A673 (cell line): ENCODE data around the gene IGFALS. TPM values are rescaled to one million over a fixed set of nuclear protein-coding genes. Genes with fewer than 3 reads are reported as not detected.

ENCODE experiments used
- BruUV-seq: library from RNA; stranded (reverse); fragments of 400-500 nt; replicated peaks from 2 replicates; lab custom pipeline; 2021; lab: Mats Ljungman, UMichigan
- CTCF ChIA-PET: fragments of 300-600 bp; sonication (Branson Sonifier 250); formaldehyde crosslinking; loops from one replicate; lab custom pipeline; 2022; ENCODE audit warnings: antibody characterized with exemption; lab: Charles Lee
- POLR2A ChIA-PET: fragments of 300-600 bp; sonication (Branson Sonifier 250); formaldehyde crosslinking; loops from one replicate; lab custom pipeline; 2022; ENCODE audit warnings: antibody characterized with exemption; ENCODE audit not compliant: low non-redundant PET; lab: Charles Lee
- DNase-seq: peaks from one replicate; pipeline ENCODE4 v3.0.0-alpha.2; 2015; ENCODE audit warnings: low spot score
- H3K27ac ChIP-seq: fragments of 200-600 bp; sonication (generic); 2 replicates; pipeline ENCODE4 v1.5.1; 2016; ENCODE audit warnings: mixed run types, low read depth, mild to moderate bottlenecking, mixed read lengths, antibody characterized with exemption, low read length; ENCODE audit not compliant: poor library complexity, severe bottlenecking
- H3K27me3 ChIP-seq: fragments of 200-600 bp; sonication (generic); replicated peaks from 2 replicates; pipeline ENCODE4 v1.6.1; 2017; ENCODE audit warnings: mixed run types, low read depth, mild to moderate bottlenecking, mixed read lengths, antibody characterized with exemption, low read length; ENCODE audit not compliant: insufficient read depth, poor library complexity
- H3K36me3 ChIP-seq: fragments of 200-600 bp; sonication (generic); 2 replicates; pipeline ENCODE4 v1.6.1; 2016; ENCODE audit warnings: mixed run types, mild to moderate bottlenecking, mixed read lengths, antibody characterized with exemption, low read length; ENCODE audit not compliant: insufficient read depth, poor library complexity, severe bottlenecking
- H3K4me1 ChIP-seq: fragments of 200-600 bp; sonication (generic); 2 replicates; pipeline ENCODE4 v1.6.1; 2017; ENCODE audit warnings: mixed run types, mild to moderate bottlenecking, mixed read lengths, antibody characterized with exemption, low read length; ENCODE audit not compliant: insufficient read depth, poor library complexity, severe bottlenecking
- H3K4me3 ChIP-seq: fragments of 200-600 bp; sonication (generic); 2 replicates; pipeline ENCODE4 v1.5.1; 2016; ENCODE audit warnings: low read depth, mixed run types, mild to moderate bottlenecking, mixed read lengths, low read length; ENCODE audit not compliant: poor library complexity, severe bottlenecking
- H3K9me3 ChIP-seq: fragments of 200-600 bp; sonication (generic); 2 replicates; pipeline ENCODE4 v1.6.1; 2016; ENCODE audit warnings: mixed run types, low read depth, mild to moderate bottlenecking, mixed read lengths, antibody characterized with exemption, low read length; ENCODE audit not compliant: poor library complexity, severe bottlenecking
- EZH2 ChIP-seq: fragments of 200-600 bp; sonication (generic); IDR thresholded peaks from 2 replicates; pipeline ENCODE4 v1.6.1; 2017; ENCODE audit warnings: borderline replicate concordance, low read depth, mild to moderate bottlenecking, mixed read lengths, antibody characterized with exemption, low read length; ENCODE audit not compliant: poor library complexity, severe bottlenecking
- intact Hi-C: fragments of 100-400 bp; cut with micrococcal nuclease; formaldehyde crosslinking; loops from one replicate; pipeline ENCODE4 v1.10.0; 2022; ENCODE audit not compliant: unreplicated experiment
- total RNA-seq: library from RNA; stranded (reverse); gene quantifications from 2 replicates; pipeline ENCODE4 v1.2.3, GENCODE V29; 2021
- TF ChIP-seq, protein P1 (sequence below): fragments of 300-800, 200-600 bp; sonication (generic); conservative IDR thresholded peaks from 2 replicates; pipeline ENCODE4 v1.5.1; 2017; ENCODE audit warnings: low read depth, mild to moderate bottlenecking, antibody characterized with exemption, low read length, moderate library complexity, mixed read lengths

The IGFALS gene
- total RNA-seq, 1 experiment from 2014 or later, result not detected

DNA sequence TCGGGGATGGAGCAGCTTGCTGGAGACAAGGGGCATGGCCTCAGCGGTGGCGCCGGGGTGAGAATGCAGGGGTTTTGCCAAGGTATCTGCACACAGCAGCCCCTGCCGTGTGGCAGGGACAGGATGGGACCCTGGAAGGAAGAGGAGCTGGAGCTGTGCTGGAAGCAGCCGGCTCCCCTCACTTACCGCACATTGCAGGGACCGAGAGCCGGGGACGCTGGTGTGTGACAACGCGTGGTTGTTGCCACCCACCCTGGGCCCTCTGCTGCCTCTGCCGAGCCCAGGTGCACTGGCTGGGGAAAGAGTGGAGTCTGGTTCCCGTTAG, 7.7 kb downstream of the IGFALS start:
- Histone ChIP-seq H3K27me3 (no peaks in the 10 kb centered on the region), H3K36me3 (peaks cover 18% of the 10 kb centered on the region), H3K27ac (no peak overlapping the region), H3K9me3 (no peaks in the 10 kb centered on the region), H3K4me3 (no peak overlapping the region), H3K4me1 (no peaks in the 10 kb centered on the region)
- ChIA-PET POLR2A (no interaction called here), CTCF (no interaction called here)
- BruUV-seq, result no TSS peak
- DNase-seq, result no peak
- intact Hi-C loops, result no loop called here
- TF ChIP-seq, protein P1, sequence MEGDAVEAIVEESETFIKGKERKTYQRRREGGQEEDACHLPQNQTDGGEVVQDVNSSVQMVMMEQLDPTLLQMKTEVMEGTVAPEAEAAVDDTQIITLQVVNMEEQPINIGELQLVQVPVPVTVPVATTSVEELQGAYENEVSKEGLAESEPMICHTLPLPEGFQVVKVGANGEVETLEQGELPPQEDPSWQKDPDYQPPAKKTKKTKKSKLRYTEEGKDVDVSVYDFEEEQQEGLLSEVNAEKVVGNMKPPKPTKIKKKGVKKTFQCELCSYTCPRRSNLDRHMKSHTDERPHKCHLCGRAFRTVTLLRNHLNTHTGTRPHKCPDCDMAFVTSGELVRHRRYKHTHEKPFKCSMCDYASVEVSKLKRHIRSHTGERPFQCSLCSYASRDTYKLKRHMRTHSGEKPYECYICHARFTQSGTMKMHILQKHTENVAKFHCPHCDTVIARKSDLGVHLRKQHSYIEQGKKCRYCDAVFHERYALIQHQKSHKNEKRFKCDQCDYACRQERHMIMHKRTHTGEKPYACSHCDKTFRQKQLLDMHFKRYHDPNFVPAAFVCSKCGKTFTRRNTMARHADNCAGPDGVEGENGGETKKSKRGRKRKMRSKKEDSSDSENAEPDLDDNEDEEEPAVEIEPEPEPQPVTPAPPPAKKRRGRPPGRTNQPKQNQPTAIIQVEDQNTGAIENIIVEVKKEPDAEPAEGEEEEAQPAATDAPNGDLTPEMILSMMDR, result no peak
- TF ChIP-seq EZH2, result no peak

DNA sequence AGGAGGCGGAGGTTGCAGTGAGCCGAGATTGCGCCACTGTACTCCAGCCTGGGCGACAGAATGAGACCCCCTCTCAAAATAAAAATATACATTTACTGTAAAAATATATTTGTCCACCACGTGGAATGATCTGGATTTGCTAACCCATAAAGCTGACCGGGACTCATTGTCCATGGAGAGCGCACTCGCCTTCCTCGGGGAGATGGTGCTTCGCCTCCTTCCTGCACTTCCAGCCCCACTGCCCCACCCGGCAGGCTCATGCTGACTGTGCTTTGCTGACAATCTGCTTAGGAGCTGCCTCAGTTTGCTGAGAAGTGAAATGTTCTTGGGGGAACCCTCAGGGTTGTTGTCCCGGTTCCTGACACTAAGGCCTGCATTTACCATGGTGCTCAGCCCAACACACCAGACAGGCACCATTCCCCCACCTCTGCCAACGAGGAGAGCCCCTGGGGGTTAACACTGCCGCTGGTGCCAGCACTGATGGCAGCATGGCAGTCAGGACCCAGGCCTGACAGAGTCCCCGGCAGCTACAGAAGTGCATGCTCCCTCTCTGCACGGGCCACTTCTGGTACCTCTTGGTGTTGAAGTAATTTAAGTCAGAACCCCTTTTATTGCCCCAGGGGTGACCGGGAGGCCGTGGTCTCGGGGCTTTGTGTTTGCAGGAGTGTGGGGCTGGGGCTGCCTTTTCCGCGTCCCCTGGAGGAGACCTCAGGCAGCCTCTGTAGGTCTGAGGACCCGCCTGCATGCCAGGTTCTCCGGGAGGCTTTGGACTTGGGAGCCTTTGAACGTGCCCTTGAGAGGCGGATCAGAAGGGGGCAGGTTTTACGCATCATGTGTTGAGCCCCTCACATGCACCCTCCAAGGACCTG, 8.3 kb downstream of the IGFALS start:
- intact Hi-C loops, result no loop called here
- no peak for DNase-seq
- no peak overlapping the region for H3K4me3 ChIP-seq
- peaks cover 18% of the 10 kb centered on the region for H3K36me3 ChIP-seq
- H3K4me1 ChIP-seq, result no peaks in the 10 kb centered on the region
- ChIA-PET CTCF (no interaction called here), POLR2A (no interaction called here)
- no peaks in the 10 kb centered on the region for H3K27me3 ChIP-seq
- no peak overlapping the region for H3K27ac ChIP-seq
- BruUV-seq, result no TSS peak
- TF ChIP-seq, protein P1, result no peak
- no peak for TF ChIP-seq EZH2
- no peaks in the 10 kb centered on the region for H3K9me3 ChIP-seq

DNA sequence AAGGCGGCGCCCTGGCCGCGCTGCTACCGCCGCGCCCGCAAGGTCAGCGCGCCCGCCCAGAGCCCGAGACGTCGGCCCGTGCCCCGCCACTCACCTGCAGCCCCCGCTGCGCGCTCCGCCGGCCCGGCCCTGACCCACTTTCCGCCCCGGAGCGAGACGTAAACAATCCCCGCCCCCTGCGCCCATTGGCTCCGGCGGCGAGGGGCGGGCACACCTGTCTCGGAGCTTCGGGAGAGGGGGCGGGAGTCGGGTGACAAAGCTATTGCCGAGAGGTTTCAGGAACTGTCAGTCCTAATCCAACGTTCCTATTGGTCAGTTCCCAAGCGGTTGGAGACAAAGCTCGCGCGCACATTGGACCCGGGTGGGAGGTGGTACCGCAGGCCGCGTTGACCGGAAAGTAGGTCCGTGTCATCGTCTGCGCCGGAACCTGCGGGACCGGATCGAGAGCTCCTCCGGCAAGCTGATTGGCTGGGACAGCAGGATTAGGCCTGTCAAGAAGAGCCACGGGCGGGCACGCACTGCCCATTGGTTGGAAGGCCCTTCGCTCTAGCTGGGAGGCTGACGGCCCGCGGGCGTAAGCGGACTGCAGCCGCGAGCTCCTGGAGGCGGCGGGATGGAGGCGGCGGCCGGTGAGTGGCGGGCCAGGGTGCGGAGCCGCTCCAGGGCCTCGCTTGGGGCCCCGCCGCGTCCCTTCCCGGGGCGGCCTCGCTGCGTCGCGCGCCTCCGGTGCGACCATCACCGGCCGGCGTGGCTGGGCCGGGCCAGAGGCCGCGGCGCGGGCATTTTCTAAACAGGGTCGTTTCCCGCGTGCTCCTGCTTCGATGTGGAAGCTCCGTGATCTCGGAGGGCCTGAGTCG, 10.9 kb downstream of the IGFALS start, which contains the start of the genes NUBP2 and SPSB3:
NUBP2 (plus strand) TSS at position 553 of the 857 bp plus-strand sequence; CDS start at position 614, 61 bp downstream.
SPSB3 (minus strand) TSS at position 164 of the 857 bp plus-strand sequence. CDS start 1,088 bp downstream, outside the sequence.
- H3K36me3 ChIP-seq, result peaks cover 5% of the 10 kb centered on the region
- intact Hi-C loops, result no loop called here

More for the DNA sequence above, 10.9 kb downstream of the IGFALS start, which contains the start of the genes NUBP2 and SPSB3:
- Histone ChIP-seq H3K4me1 (no peaks in the 10 kb centered on the region), H3K4me3 (peak within 1 kb of the TSS; percentile 90), H3K9me3 (no peaks in the 10 kb centered on the region), H3K27me3 (no peaks in the 10 kb centered on the region), H3K27ac (peak within 1 kb of the TSS; percentile 86)
- BruUV-seq, result no TSS peak
- POLR2A ChIA-PET, result interaction anchor here (0.6 to 1.0 kb wide), 4 partner anchors 11 to 81 kb away, joined by 3 to 14 read pairs (median 10); no protein-coding TSS in a partner anchor
- peak; percentile 100 for DNase-seq
- TF ChIP-seq EZH2, result no peak
- TF ChIP-seq, protein P1, result no peak
- CTCF ChIA-PET, result interaction anchor here (0.5 to 1.1 kb wide), 3 partner anchors 10 to 1165 kb away, joined by 3 to 4 read pairs (median 3); partner anchors contain the start of genes EME2, MRPS34 and TBC1D24
